Measurements from ENCODE around the gene CTCFL. TPM values are rescaled to one million over a fixed set of nuclear protein-coding genes. Genes with fewer than 3 reads are reported as not detected.

The CTCFL gene
- total and polyA plus RNA-seq, 2 experiments from 2014 or later, result not detected

- no peak overlapping the region for H3K4me2 ChIP-seq (ENCODE audit: unreplicated experiment)
- no peak overlapping the region for H3K9ac ChIP-seq
- H3K9me2 ChIP-seq (ENCODE audit: insufficient read depth), result no peaks in the 10 kb centered on the region
- WGBS, 2 experiments (ENCODE audit: low coverage in 1 of 2, low lambda C conversion rate in 2 of 2, missing lambda C conversion rate in 2 of 2), result 82 to 95% methylated on average over 2 of the region's 2 CpGs
- in situ Hi-C loops (cut with MboI), result no loop called here
- no peaks in the 10 kb centered on the region for H4K20me1 ChIP-seq (ENCODE audit: insufficient read depth)
- H2AFZ ChIP-seq, result no peak overlapping the region
- no peaks in the 10 kb centered on the region for H3K79me2 ChIP-seq (ENCODE audit: insufficient read depth)
- H3K9me3 ChIP-seq (ENCODE audit: low read depth), result no peaks in the 10 kb centered on the region
- peaks cover 62% of the 10 kb centered on the region for H3K27me3 ChIP-seq (replicated peaks; ENCODE audit: insufficient read depth)
- H3K36me3 ChIP-seq (ENCODE audit: low read depth), result no peaks in the 10 kb centered on the region
- no peak overlapping the region for H3K4me3 ChIP-seq
- H3K4me1 ChIP-seq (ENCODE audit: insufficient read depth), result no peaks in the 10 kb centered on the region
- no peak for DNase-seq
- H3K27ac ChIP-seq, result no peak overlapping the region
- no peak for TF ChIP-seq EZH2 (IDR thresholded peaks at IDR 0.05; ENCODE audit: insufficient read depth, poor library complexity, severe bottlenecking)
- no peak for TF ChIP-seq EZH2phosphoT487 (IDR thresholded peaks at IDR 0.05; ENCODE audit: insufficient read depth, low read depth)
- no peaks in the 10 kb centered on the region for H3F3A ChIP-seq (ENCODE audit: insufficient read depth)
Measured at GRCh38 chr20:57532104-57532503, 7.2 kb upstream of the CTCFL start.

GRCh38 chr20:57530327-57530981 is 5.5 kb upstream of the CTCFL start:
- Histone ChIP-seq H3K4me1 (ENCODE audit: insufficient read depth) (no peaks in the 10 kb centered on the region), H3K9me3 (ENCODE audit: low read depth) (no peaks in the 10 kb centered on the region), H2AFZ (no peak overlapping the region), H3F3A (ENCODE audit: insufficient read depth) (no peaks in the 10 kb centered on the region), H3K27ac (no peak overlapping the region), H3K9ac (no peak overlapping the region), H3K36me3 (ENCODE audit: low read depth) (no peaks in the 10 kb centered on the region), H3K9me2 (ENCODE audit: insufficient read depth) (no peaks in the 10 kb centered on the region), H3K79me2 (ENCODE audit: insufficient read depth) (no peaks in the 10 kb centered on the region), H3K4me3 (no peak overlapping the region), H3K27me3 (replicated peaks; ENCODE audit: insufficient read depth) (peaks cover 55% of the 10 kb centered on the region), H4K20me1 (ENCODE audit: insufficient read depth) (no peaks in the 10 kb centered on the region), H3K4me2 (ENCODE audit: unreplicated experiment) (no peak overlapping the region)
- no peak for TF ChIP-seq EZH2phosphoT487 (IDR thresholded peaks at IDR 0.05; ENCODE audit: insufficient read depth, low read depth)
- DNase-seq, result no peak
- in situ Hi-C loops (cut with MboI), result no loop called here
- 27 to 43% methylated on average over 4 of the region's 4 CpGs for WGBS, 2 experiments (ENCODE audit: low coverage in 1 of 2, low lambda C conversion rate in 2 of 2, missing lambda C conversion rate in 2 of 2)

GRCh38 chr20:57529810-57530209 is 4.9 kb upstream of the CTCFL start:
- Histone ChIP-seq H3K27ac (no peak overlapping the region), H3K9me2 (ENCODE audit: insufficient read depth) (no peaks in the 10 kb centered on the region), H3K79me2 (ENCODE audit: insufficient read depth) (no peaks in the 10 kb centered on the region), H3K27me3 (replicated peaks; ENCODE audit: insufficient read depth) (peaks cover 48% of the 10 kb centered on the region), H3K4me3 (no peak overlapping the region), H3K4me2 (ENCODE audit: unreplicated experiment) (no peak overlapping the region), H3K9me3 (ENCODE audit: low read depth) (no peaks in the 10 kb centered on the region), H3F3A (ENCODE audit: insufficient read depth) (no peaks in the 10 kb centered on the region), H4K20me1 (ENCODE audit: insufficient read depth) (no peaks in the 10 kb centered on the region), H3K9ac (no peak overlapping the region), H2AFZ (no peak overlapping the region), H3K4me1 (ENCODE audit: insufficient read depth) (no peaks in the 10 kb centered on the region), H3K36me3 (ENCODE audit: low read depth) (no peaks in the 10 kb centered on the region)
- TF ChIP-seq EZH2 (IDR thresholded peaks at IDR 0.05; ENCODE audit: insufficient read depth, poor library complexity, severe bottlenecking) (no peak), EZH2phosphoT487 (IDR thresholded peaks at IDR 0.05; ENCODE audit: insufficient read depth, low read depth) (no peak)
- 59 to 66% methylated on average over 3 of the region's 3 CpGs for WGBS, 2 experiments (ENCODE audit: low coverage in 1 of 2, low lambda C conversion rate in 2 of 2, missing lambda C conversion rate in 2 of 2)
- no peak for DNase-seq
- in situ Hi-C loops (cut with MboI), result no loop called here

- Histone ChIP-seq H3K27me3 (replicated peaks; ENCODE audit: insufficient read depth) (peaks cover 42% of the 10 kb centered on the region), H3K36me3 (ENCODE audit: low read depth) (no peaks in the 10 kb centered on the region), H3K9ac (no peak overlapping the region), H3K4me1 (ENCODE audit: insufficient read depth) (no peaks in the 10 kb centered on the region), H3F3A (ENCODE audit: insufficient read depth) (no peaks in the 10 kb centered on the region), H3K79me2 (ENCODE audit: insufficient read depth) (no peaks in the 10 kb centered on the region), H3K9me3 (ENCODE audit: low read depth) (no peaks in the 10 kb centered on the region), H3K9me2 (ENCODE audit: insufficient read depth) (no peaks in the 10 kb centered on the region), H3K4me2 (ENCODE audit: unreplicated experiment) (no peak overlapping the region), H2AFZ (no peak overlapping the region), H3K27ac (no peak overlapping the region), H3K4me3 (no peak overlapping the region), H4K20me1 (ENCODE audit: insufficient read depth) (no peaks in the 10 kb centered on the region)
- no peak for TF ChIP-seq EZH2phosphoT487 (IDR thresholded peaks at IDR 0.05; ENCODE audit: insufficient read depth, low read depth)
- TF ChIP-seq EZH2 (IDR thresholded peaks at IDR 0.05; ENCODE audit: insufficient read depth, poor library complexity, severe bottlenecking), result no peak
- in situ Hi-C loops (cut with MboI), result no loop called here
- no peak for DNase-seq
- WGBS, 2 experiments (ENCODE audit: low coverage in 1 of 2, low lambda C conversion rate in 2 of 2, missing lambda C conversion rate in 2 of 2), result 56 to 61% methylated on average over 8 of the region's 8 CpGs
Measured at GRCh38 chr20:57529160-57529585, 4.2 kb upstream of the CTCFL start.

- WGBS, 2 experiments (ENCODE audit: low coverage in 1 of 2, low lambda C conversion rate in 2 of 2, missing lambda C conversion rate in 2 of 2), result 87% methylated on average over 4 of the region's 4 CpGs
- DNase-seq, result no peak
Measured at GRCh38 chr20:57528148-57528547, 3.2 kb upstream of the CTCFL start.

More at GRCh38 chr20:57528148-57528547, 3.2 kb upstream of the CTCFL start:
- no peaks in the 10 kb centered on the region for H3K36me3 ChIP-seq (ENCODE audit: low read depth)
- no peaks in the 10 kb centered on the region for H4K20me1 ChIP-seq (ENCODE audit: insufficient read depth)
- H3K9me3 ChIP-seq (ENCODE audit: low read depth), result no peaks in the 10 kb centered on the region
- no peak overlapping the region for H3K9ac ChIP-seq
- peaks cover 38% of the 10 kb centered on the region for H3K27me3 ChIP-seq (replicated peaks; ENCODE audit: insufficient read depth)
- H3K79me2 ChIP-seq (ENCODE audit: insufficient read depth), result no peaks in the 10 kb centered on the region
- TF ChIP-seq EZH2phosphoT487 (IDR thresholded peaks at IDR 0.05; ENCODE audit: insufficient read depth, low read depth), result no peak
- no peak for TF ChIP-seq EZH2 (IDR thresholded peaks at IDR 0.05; ENCODE audit: insufficient read depth, poor library complexity, severe bottlenecking)
- no peak overlapping the region for H3K4me2 ChIP-seq (ENCODE audit: unreplicated experiment)
- H3K9me2 ChIP-seq (ENCODE audit: insufficient read depth), result no peaks in the 10 kb centered on the region
- in situ Hi-C loops (cut with MboI), result no loop called here
- H3F3A ChIP-seq (ENCODE audit: insufficient read depth), result no peaks in the 10 kb centered on the region
- H3K4me1 ChIP-seq (ENCODE audit: insufficient read depth), result no peaks in the 10 kb centered on the region
- no peak overlapping the region for H2AFZ ChIP-seq
- H3K4me3 ChIP-seq, result no peak overlapping the region
- H3K27ac ChIP-seq, result no peak overlapping the region

Measured in GM23248 (cell line).